ENCODE results near the gene SEMA3F.

The SEMA3F gene

DNA sequence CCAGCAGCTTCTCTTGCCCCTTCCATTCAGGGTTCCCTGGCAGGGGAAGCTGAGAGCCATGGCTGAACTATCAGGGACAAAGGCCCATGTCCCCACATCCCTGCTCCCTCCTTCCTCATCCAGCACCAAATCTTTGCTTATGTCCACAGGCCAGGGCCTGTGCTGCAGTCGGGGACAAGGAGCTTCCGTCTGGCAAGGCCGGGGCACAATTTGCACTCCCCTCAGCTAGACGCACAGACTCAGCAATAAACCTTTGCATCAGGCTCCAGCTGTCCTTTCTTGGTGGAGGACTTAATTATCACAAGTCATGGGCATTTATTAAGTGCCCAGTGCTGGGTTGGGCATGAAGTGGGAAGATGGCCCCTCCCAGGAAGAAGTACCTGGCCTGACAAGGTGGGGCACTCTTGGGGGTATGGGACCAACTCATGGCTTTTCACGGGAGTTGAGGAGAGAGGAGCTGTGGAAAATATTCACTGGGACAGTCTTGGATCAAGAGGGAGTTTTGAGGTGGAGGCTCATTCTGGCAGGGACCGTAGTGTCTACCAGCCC lies 41.2 kb downstream of the SEMA3F start:
- Histone ChIP-seq H3K27ac (ENCODE audit: low read depth, low read length) (no peak overlapping the region), H3K36me3 (ENCODE audit: low read length) (no peaks in the 10 kb centered on the region), H3K9me2 (replicated peaks; ENCODE audit: insufficient read depth, low read length) (no peaks in the 10 kb centered on the region), H3K4me2 (ENCODE audit: low read depth, low read length, poor library complexity, severe bottlenecking) (no peak overlapping the region), H4K20me1 (ENCODE audit: low read depth, low read length) (no peaks in the 10 kb centered on the region), H3K4me3 (ENCODE audit: insufficient read depth, low read length, poor library complexity, severe bottlenecking) (no peak overlapping the region), H3K27me3 (ENCODE audit: low read length) (no peaks in the 10 kb centered on the region), H3F3A (ENCODE audit: insufficient read depth) (no peaks in the 10 kb centered on the region), H3K9me3 (ENCODE audit: insufficient read depth, low read length) (no peaks in the 10 kb centered on the region), H3K9ac (ENCODE audit: low read length) (no peak overlapping the region), H2AFZ (ENCODE audit: low read depth, low read length, severe bottlenecking) (no peak overlapping the region), H3K79me2 (ENCODE audit: insufficient read depth, low read length) (no peaks in the 10 kb centered on the region)
- TF ChIP-seq, protein P1, sequence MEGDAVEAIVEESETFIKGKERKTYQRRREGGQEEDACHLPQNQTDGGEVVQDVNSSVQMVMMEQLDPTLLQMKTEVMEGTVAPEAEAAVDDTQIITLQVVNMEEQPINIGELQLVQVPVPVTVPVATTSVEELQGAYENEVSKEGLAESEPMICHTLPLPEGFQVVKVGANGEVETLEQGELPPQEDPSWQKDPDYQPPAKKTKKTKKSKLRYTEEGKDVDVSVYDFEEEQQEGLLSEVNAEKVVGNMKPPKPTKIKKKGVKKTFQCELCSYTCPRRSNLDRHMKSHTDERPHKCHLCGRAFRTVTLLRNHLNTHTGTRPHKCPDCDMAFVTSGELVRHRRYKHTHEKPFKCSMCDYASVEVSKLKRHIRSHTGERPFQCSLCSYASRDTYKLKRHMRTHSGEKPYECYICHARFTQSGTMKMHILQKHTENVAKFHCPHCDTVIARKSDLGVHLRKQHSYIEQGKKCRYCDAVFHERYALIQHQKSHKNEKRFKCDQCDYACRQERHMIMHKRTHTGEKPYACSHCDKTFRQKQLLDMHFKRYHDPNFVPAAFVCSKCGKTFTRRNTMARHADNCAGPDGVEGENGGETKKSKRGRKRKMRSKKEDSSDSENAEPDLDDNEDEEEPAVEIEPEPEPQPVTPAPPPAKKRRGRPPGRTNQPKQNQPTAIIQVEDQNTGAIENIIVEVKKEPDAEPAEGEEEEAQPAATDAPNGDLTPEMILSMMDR (IDR thresholded peaks at IDR 0.05; ENCODE audit: insufficient read depth, low read length, poor library complexity, severe bottlenecking) = no peak
- no peak for TF ChIP-seq EZH2phosphoT487 (conservative IDR thresholded peaks at IDR 0.05; ENCODE audit: low read length)

DNA sequence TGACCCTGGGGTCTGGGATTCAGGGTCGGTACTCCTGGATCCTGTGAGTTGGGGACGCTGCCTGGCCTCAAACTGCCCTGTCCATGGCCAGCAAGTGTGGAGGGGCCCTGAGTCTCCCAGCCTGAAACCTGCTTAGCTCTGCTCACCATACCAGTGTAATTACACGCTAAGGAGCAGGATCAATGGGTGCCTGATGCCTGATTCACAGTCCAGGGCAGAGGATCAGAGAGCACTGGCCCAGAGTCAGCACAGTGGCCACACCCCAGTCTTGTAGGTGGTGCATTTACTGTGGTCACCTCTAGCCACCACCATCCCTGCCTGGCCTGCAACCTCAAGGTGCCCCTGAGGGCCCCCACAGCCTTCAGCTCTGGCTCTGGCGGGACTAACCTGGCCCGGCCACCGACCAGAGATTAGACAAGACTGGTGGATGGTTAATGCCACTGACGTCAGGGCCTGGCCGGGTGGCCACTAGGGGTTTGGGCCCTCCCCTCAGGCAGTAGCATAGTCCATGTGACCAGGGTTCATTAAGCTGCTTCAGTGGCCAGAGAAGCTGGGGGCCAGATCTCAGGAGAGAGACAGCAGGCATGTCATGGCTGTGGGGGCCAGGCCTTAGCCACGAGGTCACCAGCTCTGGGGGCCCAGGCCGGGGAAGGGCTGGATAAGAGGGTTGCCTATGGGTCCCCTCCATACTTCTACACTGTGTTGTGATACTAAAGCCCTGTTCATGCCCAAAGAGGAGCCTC lies 46.6 kb downstream of the SEMA3F start:
- no peak overlapping the region for H2AFZ ChIP-seq (ENCODE audit: low read depth, low read length, severe bottlenecking)
- no peaks in the 10 kb centered on the region for H3K9me2 ChIP-seq (replicated peaks; ENCODE audit: insufficient read depth, low read length)
- H3K4me2 ChIP-seq (ENCODE audit: low read depth, low read length, poor library complexity, severe bottlenecking) = no peak overlapping the region
- H3F3A ChIP-seq (ENCODE audit: insufficient read depth) = no peaks in the 10 kb centered on the region
- H3K27ac ChIP-seq (ENCODE audit: low read depth, low read length) = no peak overlapping the region
- H3K36me3 ChIP-seq (ENCODE audit: low read length) = no peaks in the 10 kb centered on the region
- no peaks in the 10 kb centered on the region for H3K27me3 ChIP-seq (ENCODE audit: low read length)
- H3K9ac ChIP-seq (ENCODE audit: low read length) = no peak overlapping the region
- no peaks in the 10 kb centered on the region for H4K20me1 ChIP-seq (ENCODE audit: low read depth, low read length)
- no peak for TF ChIP-seq EZH2phosphoT487 (conservative IDR thresholded peaks at IDR 0.05; ENCODE audit: low read length)
- TF ChIP-seq, protein P1 (IDR thresholded peaks at IDR 0.05; ENCODE audit: insufficient read depth, low read length, poor library complexity, severe bottlenecking) = no peak
- H3K4me3 ChIP-seq (ENCODE audit: insufficient read depth, low read length, poor library complexity, severe bottlenecking) = no peak overlapping the region
- H3K9me3 ChIP-seq (ENCODE audit: insufficient read depth, low read length) = no peaks in the 10 kb centered on the region
- H3K79me2 ChIP-seq (ENCODE audit: insufficient read depth, low read length) = no peaks in the 10 kb centered on the region

DNA sequence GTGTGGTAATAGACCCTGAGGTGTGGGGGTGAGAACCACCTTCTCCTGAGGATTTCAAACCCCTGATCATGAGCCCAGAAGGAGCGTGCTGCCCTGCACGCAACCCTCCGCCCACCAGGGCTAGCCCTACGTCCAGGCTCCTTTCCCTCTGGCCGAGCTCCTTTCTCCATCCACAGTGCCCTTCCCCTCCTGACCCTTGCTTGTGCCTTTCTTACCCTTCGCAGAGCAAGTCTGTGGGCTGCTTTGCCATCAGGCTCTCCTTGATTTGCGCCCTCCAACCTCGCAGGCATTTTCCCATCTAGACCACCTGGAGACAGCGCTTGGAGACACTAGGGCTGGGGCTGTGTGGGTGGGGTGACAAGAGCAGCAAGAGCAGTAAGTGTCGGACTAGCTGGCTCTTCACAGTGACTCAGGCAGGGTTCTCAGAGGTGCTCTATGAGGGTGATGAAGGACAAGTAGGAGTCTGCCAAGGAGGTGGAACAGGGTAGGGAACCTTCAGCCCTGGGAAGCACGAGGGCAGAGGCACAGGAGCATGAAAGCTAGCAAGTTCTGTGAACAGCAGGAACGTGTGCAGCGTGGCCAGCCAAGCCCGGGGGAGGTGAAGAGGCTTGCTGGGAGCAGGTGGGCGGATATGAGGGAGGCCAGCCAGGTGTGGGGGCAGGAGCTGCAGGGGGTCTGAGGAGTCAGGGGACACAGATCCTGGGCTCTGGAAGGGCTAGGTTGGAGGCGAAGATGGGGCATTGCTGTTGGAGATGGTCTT lies 47.4 kb downstream of the SEMA3F start:
- Histone ChIP-seq H3K9me3 (ENCODE audit: insufficient read depth, low read length) (no peaks in the 10 kb centered on the region), H3K27ac (ENCODE audit: low read depth, low read length) (no peak overlapping the region), H3K36me3 (ENCODE audit: low read length) (no peaks in the 10 kb centered on the region), H3K4me3 (ENCODE audit: insufficient read depth, low read length, poor library complexity, severe bottlenecking) (no peak overlapping the region), H3K27me3 (ENCODE audit: low read length) (no peaks in the 10 kb centered on the region), H4K20me1 (ENCODE audit: low read depth, low read length) (no peaks in the 10 kb centered on the region), H3F3A (ENCODE audit: insufficient read depth) (no peaks in the 10 kb centered on the region), H2AFZ (ENCODE audit: low read depth, low read length, severe bottlenecking) (no peak overlapping the region), H3K4me2 (ENCODE audit: low read depth, low read length, poor library complexity, severe bottlenecking) (no peak overlapping the region), H3K79me2 (ENCODE audit: insufficient read depth, low read length) (no peaks in the 10 kb centered on the region), H3K9ac (ENCODE audit: low read length) (no peak overlapping the region), H3K9me2 (replicated peaks; ENCODE audit: insufficient read depth, low read length) (no peaks in the 10 kb centered on the region)
- TF ChIP-seq, protein P1 (IDR thresholded peaks at IDR 0.05; ENCODE audit: insufficient read depth, low read length, poor library complexity, severe bottlenecking) = no peak
- no peak for TF ChIP-seq EZH2phosphoT487 (conservative IDR thresholded peaks at IDR 0.05; ENCODE audit: low read length)

All from SU-DHL-6 (cell line).